HFFc6 (cell line): ENCODE data around the gene LEMD3. TPM values are rescaled to one million over a fixed set of nuclear protein-coding genes. Genes with fewer than 3 reads are reported as not detected.

Experiments
- DNase-seq: peaks from one replicate; pipeline ENCODE4 v3.0.0-alpha.2; 2018
- H3K27ac Mint-ChIP-seq: 2 replicates; pipeline ENCODE4 v1.8.0; 2020; ENCODE audit warnings: mild to moderate bottlenecking, mixed read lengths
- H3K27me3 Mint-ChIP-seq: 2 replicates; pipeline ENCODE4 v1.8.0; 2021; ENCODE audit warnings: mild to moderate bottlenecking, moderate library complexity, mixed read lengths; ENCODE audit not compliant: insufficient read depth
- H3K36me3 Mint-ChIP-seq: 2 replicates; pipeline ENCODE4 v1.8.0; 2021; ENCODE audit warnings: low read depth, mixed read lengths
- H3K4me1 Mint-ChIP-seq: 2 replicates; pipeline ENCODE4 v1.8.0; 2020; ENCODE audit warnings: low read depth, mixed read lengths
- H3K4me3 Mint-ChIP-seq: 2 replicates; pipeline ENCODE4 v1.8.0; 2020; ENCODE audit warnings: mild to moderate bottlenecking, moderate library complexity, mixed read lengths
- H3K9me3 Mint-ChIP-seq: 2 replicates; pipeline ENCODE4 v1.8.0; 2020; ENCODE audit warnings: mild to moderate bottlenecking, mixed read lengths
- CTCF ChIP-seq: fragments of 200-600 bp; sonication (generic); IDR thresholded peaks from 2 replicates; pipeline ENCODE4 v1.5.0; 2021; ENCODE audit warnings: antibody characterized with exemption, mild to moderate bottlenecking
- total RNA-seq, 6 experiments: library from RNA; stranded (reverse); fragmentation: NEBNext Ultra II Directional; extraction: Animal tissue kit (Norgen Biotek cat#: 25700); gene quantifications; 2 replicates in 1 of 6; 3 replicates in 5 of 6; pipeline ENCODE4 v1.2.3, GENCODE V29; 2021

Gene LEMD3
- total RNA-seq, 6 experiments from 2014 or later, result 16.7 to 21.5 (median 17.8) TPM

DNA sequence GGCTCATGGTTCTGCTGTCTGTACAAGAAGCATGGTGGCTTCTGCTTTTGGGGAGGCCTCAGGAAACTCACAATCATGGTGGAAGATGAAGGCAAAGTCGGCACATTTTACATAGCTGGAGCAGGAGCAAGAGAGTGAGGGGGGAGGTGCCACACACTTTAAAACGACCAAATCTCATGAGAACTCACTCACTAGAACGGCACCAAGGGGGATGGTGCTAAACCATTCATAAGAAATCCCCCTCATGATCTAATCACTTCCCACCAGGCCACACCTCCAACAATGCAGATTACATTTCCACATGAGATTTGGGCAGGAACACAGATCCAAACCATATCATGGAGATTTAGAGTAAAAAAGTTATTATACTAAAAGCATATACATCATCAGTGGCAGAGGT lies 13.6 kb upstream of the LEMD3 start:
- Mint-ChIP-seq H3K27ac (no peak overlapping the region), H3K4me1 (peaks cover 11% of the 10 kb centered on the region), H3K4me3 (no peak overlapping the region), H3K27me3 (peaks cover 12% of the 10 kb centered on the region), H3K9me3 (no peaks in the 10 kb centered on the region), H3K36me3 (no peaks in the 10 kb centered on the region)
- no peak for TF ChIP-seq CTCF
- DNase-seq, result no peak

GRCh38 chr12:65156366-65156841 lies 13.0 kb upstream of the LEMD3 start:
- TF ChIP-seq CTCF, result no peak
- Mint-ChIP-seq H3K9me3 (no peaks in the 10 kb centered on the region), H3K27me3 (peaks cover 12% of the 10 kb centered on the region), H3K27ac (no peak overlapping the region), H3K36me3 (no peaks in the 10 kb centered on the region), H3K4me3 (no peak overlapping the region), H3K4me1 (peaks cover 11% of the 10 kb centered on the region)
- DNase-seq, result no peak

DNA sequence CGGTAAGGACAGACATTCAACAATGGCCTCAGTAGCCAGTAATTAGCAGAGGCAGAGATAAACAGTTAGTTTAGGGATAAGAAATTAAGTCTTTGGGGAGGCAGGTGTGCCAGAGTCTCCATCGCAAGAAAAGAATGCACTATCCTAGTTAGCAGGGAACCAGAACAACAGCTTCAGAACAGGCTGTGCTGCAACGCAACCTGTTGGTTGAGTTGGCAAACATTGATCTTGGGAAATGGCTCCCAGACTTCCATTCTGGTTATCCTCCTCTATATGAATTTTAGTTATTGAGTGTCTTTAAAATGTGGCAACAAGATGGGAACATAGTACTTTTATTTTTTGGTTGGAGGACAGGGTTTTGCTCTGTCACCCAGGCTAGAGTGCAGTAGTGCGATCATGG lies 12.3 kb upstream of the LEMD3 start:
- peaks cover 11% of the 10 kb centered on the region for H3K4me1 Mint-ChIP-seq
- no peak for TF ChIP-seq CTCF
- DNase-seq, result no peak

DNA sequence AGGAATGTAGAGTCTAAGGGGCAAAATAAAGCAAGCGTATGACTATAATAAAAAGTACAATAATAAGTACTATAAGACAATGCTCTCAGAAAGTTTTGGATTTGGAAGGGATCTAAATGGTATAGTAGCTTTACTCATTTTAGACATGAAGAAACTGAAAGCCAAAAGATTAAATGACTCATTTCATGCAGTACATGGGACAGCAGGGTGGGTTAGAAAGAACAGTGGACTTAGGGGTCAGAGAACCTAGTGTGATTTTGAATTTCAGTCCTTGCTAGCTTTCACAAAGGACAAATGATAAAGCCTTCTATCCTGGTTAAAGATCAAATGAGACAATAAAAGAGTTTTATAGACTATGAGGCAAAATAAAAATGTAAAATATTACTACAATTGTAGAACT lies 6.8 kb upstream of the LEMD3 start:
- H3K27me3 Mint-ChIP-seq, result peaks cover 19% of the 10 kb centered on the region
- H3K36me3 Mint-ChIP-seq, result no peaks in the 10 kb centered on the region
- no peaks in the 10 kb centered on the region for H3K4me1 Mint-ChIP-seq
- no peaks in the 10 kb centered on the region for H3K9me3 Mint-ChIP-seq
- DNase-seq, result no peak
- no peak overlapping the region for H3K27ac Mint-ChIP-seq
- no peak overlapping the region for H3K4me3 Mint-ChIP-seq
- TF ChIP-seq CTCF, result no peak

More for the DNA sequence above, 12.3 kb upstream of the LEMD3 start:
- Mint-ChIP-seq H3K27ac (no peak overlapping the region), H3K9me3 (no peaks in the 10 kb centered on the region), H3K27me3 (peaks cover 12% of the 10 kb centered on the region), H3K4me3 (no peak overlapping the region), H3K36me3 (no peaks in the 10 kb centered on the region)

- no peak for DNase-seq
- Mint-ChIP-seq H3K27ac (no peak overlapping the region), H3K9me3 (no peaks in the 10 kb centered on the region), H3K4me1 (peaks cover 5% of the 10 kb centered on the region; the same call in 1 of the 2 replicates), H3K4me3 (no peak overlapping the region), H3K36me3 (no peaks in the 10 kb centered on the region), H3K27me3 (peaks cover 19% of the 10 kb centered on the region)
- no peak for TF ChIP-seq CTCF
Observed at GRCh38 chr12:65164244-65164643, 5.1 kb upstream of the LEMD3 start.

GRCh38 chr12:65164774-65165173 lies 4.6 kb upstream of the LEMD3 start:
- H3K36me3 Mint-ChIP-seq, result no peaks in the 10 kb centered on the region
- peaks cover 5% of the 10 kb centered on the region; the same call in 1 of the 2 replicates for H3K4me1 Mint-ChIP-seq
- H3K27me3 Mint-ChIP-seq, result peaks cover 20% of the 10 kb centered on the region
- no peak for TF ChIP-seq CTCF
- no peak for DNase-seq
- H3K27ac Mint-ChIP-seq, result no peak overlapping the region
- no peak overlapping the region for H3K4me3 Mint-ChIP-seq
- H3K9me3 Mint-ChIP-seq, result no peaks in the 10 kb centered on the region
